Measurements from ENCODE around the gene RAD23A.

DNA sequence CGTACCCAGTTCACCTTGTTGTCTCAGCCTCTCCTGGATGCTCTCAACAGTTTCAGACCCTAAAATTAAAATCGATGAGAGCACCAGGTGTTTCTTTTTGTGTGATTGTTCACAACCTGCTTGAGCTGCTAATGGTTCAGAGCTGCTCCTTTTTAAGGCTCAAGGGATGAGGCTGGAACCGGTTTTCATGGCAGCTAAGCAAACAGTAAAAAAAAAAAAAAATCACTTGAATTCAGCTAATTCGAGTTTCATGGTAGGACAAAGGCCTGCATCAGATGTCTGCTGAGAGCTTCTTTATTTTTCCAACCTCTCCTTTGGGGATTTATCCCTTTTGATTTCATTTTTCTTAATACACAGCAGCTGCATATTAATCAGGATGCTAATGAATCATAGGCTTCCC is 33.1 kb upstream of the RAD23A start:
- TF ChIP-seq POLR2AphosphoS5 (IDR thresholded peaks at IDR 0.05) (no peak), EP300 (IDR thresholded peaks at IDR 0.05) (no peak)
- TF ChIP-seq, protein P1, sequence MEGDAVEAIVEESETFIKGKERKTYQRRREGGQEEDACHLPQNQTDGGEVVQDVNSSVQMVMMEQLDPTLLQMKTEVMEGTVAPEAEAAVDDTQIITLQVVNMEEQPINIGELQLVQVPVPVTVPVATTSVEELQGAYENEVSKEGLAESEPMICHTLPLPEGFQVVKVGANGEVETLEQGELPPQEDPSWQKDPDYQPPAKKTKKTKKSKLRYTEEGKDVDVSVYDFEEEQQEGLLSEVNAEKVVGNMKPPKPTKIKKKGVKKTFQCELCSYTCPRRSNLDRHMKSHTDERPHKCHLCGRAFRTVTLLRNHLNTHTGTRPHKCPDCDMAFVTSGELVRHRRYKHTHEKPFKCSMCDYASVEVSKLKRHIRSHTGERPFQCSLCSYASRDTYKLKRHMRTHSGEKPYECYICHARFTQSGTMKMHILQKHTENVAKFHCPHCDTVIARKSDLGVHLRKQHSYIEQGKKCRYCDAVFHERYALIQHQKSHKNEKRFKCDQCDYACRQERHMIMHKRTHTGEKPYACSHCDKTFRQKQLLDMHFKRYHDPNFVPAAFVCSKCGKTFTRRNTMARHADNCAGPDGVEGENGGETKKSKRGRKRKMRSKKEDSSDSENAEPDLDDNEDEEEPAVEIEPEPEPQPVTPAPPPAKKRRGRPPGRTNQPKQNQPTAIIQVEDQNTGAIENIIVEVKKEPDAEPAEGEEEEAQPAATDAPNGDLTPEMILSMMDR (IDR thresholded peaks at IDR 0.05) = no peak
